Diencephalon (tissue), 1 donor: ENCODE results near the gene SLC24A3. TPM values are rescaled to one million over a fixed set of nuclear protein-coding genes. Genes with fewer than 3 reads are reported as not detected.

ENCODE experiments used
- total RNA-seq: library from RNA; depleted of rRNA; stranded (reverse); fragments of >200 nt; gene quantifications from one replicate; pipeline ENCODE4 v1.2.3, GENCODE V29; 2014

Gene SLC24A3
- total RNA-seq = 50.5 TPM

DNA sequence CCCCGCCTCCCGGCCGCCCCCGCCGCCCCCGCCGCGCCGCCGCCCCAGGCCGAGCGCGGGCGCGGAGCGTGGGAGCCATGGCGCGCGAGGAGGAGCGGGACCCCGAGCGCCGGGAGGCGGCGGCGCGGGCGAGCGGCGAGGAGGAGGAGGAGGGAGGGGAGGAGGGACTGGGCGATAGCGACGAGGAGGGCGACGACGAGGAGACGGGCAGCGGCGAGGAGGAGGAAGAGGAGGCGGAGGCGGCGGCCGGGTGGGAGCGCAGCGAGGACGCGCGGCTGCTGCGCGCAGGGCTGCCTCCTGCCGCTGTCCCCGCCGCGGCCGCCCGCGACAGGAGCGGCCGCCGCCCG is at the start of gene SLC24A3:
SLC24A3 (plus strand) TSS at position 174 of the 347 bp plus-strand sequence.

DNA sequence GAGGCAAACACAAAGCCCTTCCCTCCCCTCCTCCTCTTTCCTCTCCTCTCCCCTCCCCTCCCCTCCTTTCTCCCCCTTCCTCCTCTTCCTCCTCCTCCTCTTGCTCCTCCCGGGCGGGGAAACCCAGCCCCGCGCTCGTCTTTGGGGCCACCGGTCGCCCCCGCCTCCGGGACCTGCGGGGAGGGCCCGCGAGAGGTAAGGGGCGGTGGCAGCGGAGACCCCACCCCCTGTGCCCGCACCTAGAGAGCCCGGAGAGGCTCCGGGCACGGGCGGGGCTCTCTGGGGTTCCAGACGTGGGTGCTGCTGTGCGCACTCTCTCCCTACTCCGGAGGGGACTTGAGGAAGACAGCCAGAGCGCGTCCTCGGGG is 545.7 kb downstream of the SLC24A3 start, which contains the start of gene RIN2:
RIN2 (plus strand) TSS at position 126 of the 368 bp plus-strand sequence. CDS start 131,344 bp downstream, outside the sequence.

